Measurements from ENCODE around the gene C3orf20.

C3orf20 gene

DNA sequence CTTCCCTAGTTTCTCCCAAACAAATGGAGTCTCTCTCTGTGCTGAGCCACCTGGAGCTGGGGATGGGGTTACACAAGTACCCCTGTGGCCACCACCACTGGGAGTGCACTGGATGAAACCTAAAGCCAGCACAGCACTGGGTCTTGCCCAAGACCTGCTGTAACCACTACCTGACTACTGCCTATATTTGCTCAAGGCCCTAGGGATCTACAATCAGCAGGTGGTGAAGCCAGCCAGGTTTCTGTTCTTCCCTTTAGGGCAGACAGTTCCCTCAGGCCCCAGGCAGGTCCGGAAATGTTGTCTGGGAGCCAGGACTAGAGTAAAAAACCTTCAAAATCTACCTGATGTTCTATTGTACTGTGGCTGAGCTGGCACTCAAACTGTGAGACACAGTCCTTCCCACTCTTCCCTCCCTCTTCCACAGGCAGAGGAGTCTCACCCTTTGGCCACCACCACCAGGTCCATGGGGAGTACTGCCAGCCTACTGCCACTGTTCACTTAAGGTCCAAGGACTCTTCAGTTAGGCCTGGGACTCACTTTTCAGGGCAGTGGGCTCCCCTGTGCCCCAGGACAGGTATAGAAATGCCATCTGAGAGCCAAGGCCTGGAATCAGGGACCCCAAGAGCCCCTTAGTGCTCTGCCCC, 23.8 kb downstream of the C3orf20 start:
- in situ Hi-C loops (cut with MboI; ENCODE audit: low sequenced_read_pairs), result no loop called here

DNA sequence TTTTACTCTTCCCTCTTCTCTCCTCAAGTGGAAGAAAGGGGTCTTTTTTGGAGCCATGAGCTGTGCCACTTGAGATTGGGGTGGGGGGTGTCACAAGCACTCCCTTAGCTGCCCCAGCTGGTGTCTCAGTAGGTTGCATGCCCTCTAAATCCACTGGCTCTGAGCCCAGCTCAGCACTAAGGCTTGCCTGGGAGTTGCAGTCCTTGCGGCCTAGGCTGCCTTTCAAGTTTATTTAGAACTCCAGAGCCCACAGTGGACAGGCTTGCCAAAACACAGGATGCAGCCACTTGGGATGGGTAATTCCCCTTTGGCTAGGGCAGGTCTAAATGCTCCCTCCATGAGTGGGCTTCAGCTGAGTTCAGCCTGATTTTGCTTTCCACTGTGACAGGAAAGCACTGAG, 24.7 kb downstream of the C3orf20 start:
- in situ Hi-C loops (cut with MboI; ENCODE audit: low sequenced_read_pairs), result no loop called here

DNA sequence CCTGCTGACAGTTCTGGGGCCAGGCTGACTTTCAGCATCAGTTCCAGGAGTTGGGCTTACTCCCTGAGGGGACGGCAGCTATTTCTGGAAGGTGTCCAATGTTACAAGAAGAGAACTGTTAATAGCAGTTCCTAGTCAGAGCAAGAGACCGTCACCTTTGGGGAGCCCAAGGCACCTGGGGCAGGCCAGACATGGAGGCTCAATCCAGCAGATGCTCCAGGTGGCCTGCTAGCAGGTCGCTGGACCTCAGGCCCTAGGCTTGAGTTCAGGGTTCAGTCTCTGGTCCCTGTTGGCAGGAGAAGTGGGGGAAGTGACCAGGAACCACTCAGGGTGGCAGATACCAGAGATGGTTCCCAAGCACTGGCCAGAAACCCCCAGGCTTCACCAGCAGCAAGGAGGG, 25.9 kb downstream of the C3orf20 start:
- in situ Hi-C loops (cut with MboI; ENCODE audit: low sequenced_read_pairs), result no loop called here

DNA sequence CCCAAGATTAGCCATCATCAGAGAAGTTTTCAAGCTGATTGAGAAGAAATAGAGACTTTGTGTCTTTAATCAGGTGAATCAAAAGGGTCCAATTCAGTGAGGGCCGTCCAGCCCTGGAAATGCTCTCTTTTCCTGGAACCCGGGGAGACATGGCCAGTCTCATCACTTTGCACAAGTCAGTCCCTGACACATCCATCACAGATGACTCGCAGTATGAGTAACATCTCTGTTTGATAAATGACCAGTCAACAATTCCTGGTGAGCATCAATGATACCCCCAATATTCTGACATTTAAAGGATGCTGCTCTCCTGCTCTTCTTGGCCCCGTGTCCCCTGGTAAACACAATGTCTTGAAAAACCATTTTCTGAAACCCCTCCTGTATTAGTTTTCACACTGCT, 26.7 kb downstream of the C3orf20 start:
- in situ Hi-C loops (cut with MboI; ENCODE audit: low sequenced_read_pairs), result no loop called here

DNA sequence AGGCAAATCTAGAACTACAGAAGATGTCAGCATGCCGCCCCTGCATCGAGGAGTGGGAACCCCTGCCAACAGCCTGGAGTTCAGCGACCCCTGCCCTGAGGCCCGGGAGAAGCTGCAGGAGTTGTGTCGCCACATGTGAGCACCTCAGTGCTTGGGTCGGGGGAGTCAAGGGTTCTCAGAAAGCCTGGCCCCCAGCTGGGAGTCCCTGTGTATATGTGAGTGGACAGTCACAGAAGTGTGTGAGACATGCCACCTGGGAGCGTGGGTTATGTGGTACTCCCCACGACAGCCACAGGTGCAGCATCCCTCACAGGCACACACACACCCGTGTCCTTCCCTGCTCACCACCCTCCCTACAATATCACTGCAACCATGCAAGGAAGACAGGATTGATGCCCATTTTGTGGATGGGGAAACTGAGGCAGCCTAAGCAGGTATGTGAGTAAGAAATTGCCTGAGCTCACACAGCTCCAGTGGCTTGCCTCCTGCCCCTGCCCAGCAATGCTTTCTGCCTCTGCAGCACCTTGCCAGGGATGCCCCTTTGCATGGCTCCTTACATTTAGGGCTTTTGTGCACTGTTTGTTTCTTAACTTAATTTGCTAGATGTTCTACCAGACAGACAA, 28.3 kb downstream of the C3orf20 start:
- in situ Hi-C loops (cut with MboI; ENCODE audit: low sequenced_read_pairs), result no loop called here

DNA sequence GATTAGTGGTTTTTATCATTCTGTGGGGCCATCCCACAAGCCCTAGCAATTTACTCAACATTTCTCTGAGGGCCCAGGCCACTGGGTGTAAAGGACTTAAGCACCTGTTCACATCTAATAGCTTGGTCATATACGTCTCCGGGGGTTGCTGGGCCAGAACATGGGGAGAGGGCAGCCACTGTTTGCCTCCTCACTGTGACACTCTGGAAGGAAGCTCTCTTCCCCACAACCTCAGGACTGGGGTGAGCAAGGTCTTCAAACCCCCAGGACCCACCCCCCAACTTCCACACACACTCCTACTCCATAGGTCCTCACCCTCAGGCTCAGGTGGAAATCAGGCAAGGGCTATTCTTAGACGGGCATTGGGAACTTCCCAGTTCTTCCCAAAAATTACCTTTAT, 28.9 kb downstream of the C3orf20 start:
- in situ Hi-C loops (cut with MboI; ENCODE audit: low sequenced_read_pairs), result no loop called here

DNA sequence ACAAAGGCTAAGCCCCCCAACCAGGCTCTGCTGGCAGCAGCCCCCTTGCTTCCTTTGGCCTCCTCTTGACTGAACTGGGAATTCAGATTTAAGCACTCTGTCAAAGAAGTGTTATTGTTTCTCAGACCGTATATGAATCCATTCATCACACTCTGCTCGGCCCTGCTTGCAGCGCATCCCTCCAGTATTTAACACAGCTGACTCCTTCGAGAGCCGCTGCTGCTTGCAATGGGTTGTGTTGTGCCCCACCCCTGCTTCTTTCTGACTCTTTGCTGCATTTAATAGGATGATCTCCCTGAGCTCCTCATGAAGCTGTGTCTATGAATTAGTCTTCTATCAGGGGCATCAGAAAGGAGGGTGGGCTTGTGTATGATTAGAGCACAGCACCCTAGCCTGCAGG, 31.2 kb downstream of the C3orf20 start:
- in situ Hi-C loops (cut with MboI; ENCODE audit: low sequenced_read_pairs), result no loop called here

DNA sequence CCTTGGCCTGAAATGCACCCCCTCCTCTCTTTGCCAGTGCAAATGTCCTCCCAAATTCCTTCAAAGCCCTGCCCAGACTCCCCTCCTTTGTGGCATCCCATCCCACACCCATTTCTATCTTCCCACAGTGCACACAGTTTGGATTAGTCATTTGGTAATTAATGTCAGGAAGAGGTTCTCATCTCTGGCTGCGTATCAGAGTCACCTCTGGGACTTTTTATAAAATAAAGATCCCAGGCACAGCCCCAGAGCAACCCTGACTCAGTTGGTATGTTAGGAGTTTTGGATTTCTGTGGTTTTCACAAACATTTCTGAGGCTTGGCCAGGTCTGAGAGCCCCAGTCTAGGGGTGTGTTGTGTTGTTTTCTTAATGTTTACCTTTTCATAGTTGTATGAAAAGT, 41.6 kb downstream of the C3orf20 start:
- in situ Hi-C loops (cut with MboI; ENCODE audit: low sequenced_read_pairs), result no loop called here

DNA sequence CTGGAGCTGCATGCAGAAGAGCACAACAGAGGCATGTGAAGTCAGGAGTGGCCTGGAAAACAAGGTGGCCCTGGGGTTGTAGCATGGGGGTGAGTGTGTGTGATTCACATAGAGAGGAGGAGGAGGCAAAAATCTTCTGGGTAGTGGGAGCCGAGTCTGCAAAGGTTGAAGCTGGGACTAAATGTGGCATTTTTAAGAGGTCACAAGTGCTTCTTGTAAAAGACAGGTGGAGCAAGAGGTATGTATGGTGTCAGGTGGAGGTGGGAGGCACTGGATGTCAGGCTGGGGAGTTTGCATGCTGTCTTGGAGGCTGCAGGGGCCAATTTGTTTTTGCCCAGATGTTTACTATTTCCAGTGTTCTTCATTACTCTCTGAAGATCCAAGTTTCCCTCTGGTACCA, 42.4 kb downstream of the C3orf20 start:
- in situ Hi-C loops (cut with MboI; ENCODE audit: low sequenced_read_pairs), result no loop called here

DNA sequence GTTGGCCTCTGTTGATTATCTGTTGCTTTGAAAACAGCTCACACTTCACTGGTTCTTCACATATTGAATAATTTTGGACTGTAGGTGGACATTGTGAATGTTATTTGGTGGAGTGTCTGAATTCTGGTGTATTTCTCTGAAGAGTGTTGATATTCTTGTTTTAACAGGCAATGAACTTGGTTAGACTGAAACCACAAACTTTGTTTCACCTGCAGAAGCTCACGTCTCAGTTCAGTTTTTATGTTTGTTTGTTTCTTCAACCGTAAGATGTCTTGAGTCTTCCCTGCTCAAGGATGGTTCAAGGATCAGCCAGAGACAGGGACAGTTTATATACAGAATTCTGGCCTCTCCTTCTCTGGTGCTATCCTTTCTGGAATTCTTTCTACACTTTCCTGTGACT, 43.6 kb downstream of the C3orf20 start:
- in situ Hi-C loops (cut with MboI; ENCODE audit: low sequenced_read_pairs), result no loop called here

DNA sequence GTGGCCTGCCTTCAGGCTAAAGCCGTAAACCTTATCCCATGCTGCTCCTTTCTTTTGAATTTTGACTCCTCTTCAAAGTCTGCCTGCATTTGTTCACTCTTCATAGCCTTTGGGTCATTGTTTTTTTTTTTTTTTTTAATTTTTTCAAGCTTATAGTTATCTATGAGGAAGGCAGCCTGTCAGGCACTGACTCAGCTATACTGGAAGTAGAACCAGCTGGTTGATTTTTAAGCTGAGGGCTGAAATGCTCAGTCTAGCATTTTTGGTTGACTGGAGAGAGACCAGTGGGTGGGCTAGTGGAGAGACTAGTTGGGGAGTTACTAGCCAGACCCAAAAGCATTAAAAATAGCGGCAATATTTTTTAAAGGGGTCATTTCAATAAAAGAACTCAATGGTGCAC, 44.1 kb downstream of the C3orf20 start:
- in situ Hi-C loops (cut with MboI; ENCODE audit: low sequenced_read_pairs), result no loop called here

DNA sequence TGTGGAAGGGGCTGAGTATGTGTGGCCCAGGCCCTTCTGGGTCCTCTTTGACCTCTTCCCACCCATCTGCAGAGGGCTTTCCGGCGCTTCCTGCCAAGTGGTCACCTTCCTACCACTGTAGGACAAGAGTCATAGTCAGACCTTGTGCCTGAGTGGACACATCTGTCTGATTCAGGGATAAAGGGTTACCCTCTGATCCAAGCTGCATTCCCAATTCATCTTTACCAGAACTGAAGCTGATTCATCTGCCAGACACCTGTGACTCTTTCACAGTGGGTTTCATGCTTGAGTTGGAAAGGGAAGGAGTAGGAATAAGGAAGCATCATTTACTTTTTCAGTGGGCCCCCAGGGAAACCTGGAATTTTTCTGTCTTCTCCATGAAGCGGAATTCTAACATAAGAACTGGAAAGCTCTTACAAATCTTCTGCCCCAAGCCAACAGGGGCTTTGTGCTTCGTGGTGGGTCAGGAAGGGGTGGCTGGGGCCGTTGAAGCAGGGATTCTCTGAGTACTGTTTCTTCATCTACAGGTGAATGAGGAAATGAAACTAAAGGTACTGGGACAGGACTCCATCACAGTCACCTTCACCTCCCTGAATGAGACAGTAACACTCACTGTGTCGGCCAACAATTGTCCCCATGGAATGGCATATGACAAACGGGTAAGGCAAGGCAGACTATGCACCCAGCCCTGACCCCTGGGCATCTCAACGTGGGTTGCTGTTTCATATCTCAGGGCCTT, 46.4 kb downstream of the C3orf20 start:
- in situ Hi-C loops (cut with MboI; ENCODE audit: low sequenced_read_pairs), result no loop called here

DNA sequence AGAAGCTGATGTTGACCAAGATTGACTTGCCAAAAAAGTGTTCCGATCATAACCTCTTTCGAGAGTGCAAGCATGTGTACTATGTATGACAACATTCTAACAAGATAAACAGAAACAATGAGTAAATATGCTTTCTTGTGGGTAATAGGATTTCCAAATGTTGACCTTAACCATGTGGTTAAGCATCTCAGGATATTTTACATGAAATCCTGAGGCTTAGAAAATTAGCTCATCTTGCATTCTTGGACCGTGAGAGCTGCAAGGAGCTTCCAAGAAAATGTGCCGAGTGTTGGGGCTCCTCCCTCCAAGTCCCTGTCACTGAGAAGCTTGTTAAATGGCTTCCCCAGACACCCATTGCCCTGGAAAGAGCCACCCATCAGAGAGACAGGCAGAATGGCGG, 50.1 kb downstream of the C3orf20 start:
- in situ Hi-C loops (cut with MboI; ENCODE audit: low sequenced_read_pairs), result no loop called here

DNA sequence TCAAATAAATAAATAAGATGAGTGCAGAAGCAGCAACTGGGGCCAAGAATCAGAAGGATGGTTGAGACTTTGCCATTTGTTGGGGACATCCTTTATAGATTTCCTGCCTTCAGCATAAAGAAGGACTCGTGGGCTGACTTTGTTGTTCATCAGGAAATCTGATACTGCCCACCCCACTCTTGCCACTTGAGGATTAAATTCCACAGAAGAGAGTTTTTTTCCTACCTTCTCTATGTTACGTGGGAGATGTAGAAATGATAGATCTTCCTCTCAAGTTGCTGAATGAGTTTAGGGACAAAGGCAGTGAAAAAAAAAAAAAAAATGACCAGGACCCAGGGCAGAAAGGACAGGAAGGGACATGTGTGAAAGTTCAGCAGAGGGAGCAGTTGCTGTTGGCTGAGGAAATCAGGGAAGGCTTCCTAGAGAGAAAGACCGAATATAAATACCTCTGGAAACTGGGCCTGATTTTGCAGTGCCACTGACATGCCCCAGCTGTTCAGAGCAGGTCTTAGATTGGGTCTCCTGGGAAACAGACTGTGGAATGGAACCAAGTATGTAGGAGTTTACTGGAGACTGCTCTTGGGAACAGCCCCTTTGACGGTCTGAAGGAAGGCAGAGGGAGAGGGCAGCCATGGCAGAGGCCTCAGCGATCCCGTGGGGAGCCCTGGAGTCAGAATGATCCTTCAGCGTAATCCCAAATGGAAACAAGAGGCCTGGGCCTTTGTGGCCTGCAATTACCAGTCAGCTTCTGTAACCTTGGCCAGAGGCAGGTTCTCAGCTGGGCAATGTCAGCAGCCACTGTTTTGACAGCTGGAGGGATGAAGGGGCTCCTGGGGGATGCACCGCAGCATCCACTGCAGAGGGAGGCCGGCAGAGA, 50.9 kb downstream of the C3orf20 start:
- in situ Hi-C loops (cut with MboI; ENCODE audit: low sequenced_read_pairs), result no loop called here

DNA sequence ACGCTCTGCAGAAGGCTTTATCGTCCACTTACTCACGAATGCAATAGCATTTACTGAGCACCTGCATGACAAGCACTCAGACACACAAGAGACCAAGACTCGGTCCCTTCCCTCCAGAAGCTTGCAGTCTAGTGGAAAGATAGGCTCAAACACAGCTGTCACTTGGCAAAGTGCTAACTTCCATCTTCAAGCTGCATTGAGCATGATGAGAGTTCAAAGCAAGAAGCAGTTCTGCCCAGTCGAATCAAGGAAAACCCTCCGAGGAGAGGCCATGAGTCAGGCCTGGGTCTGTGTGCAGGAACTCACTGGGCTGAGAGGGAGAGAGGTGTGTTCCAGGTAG, 51.5 kb downstream of the C3orf20 start:
- in situ Hi-C loops (cut with MboI; ENCODE audit: low sequenced_read_pairs), result no loop called here

DNA sequence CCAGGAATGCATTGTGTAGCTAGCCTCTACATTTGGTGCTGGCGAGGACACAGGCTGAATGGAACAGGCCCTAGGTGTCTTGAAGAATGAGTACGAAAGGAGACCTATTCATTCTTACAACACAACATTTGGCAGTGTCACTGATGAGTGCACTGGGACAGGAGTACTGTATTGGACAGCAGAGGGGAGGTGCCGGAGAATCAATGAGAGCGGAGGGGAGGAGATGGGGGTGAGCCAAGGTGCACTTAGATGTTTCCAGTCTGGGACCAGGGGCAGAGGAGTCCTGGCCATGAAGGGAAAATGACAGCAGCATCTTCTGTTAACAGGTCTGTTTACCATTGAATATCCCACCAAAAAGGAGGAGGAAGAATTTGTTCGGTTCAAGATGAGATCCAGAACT, 53.2 kb downstream of the C3orf20 start:
- in situ Hi-C loops (cut with MboI; ENCODE audit: low sequenced_read_pairs), result no loop called here

DNA sequence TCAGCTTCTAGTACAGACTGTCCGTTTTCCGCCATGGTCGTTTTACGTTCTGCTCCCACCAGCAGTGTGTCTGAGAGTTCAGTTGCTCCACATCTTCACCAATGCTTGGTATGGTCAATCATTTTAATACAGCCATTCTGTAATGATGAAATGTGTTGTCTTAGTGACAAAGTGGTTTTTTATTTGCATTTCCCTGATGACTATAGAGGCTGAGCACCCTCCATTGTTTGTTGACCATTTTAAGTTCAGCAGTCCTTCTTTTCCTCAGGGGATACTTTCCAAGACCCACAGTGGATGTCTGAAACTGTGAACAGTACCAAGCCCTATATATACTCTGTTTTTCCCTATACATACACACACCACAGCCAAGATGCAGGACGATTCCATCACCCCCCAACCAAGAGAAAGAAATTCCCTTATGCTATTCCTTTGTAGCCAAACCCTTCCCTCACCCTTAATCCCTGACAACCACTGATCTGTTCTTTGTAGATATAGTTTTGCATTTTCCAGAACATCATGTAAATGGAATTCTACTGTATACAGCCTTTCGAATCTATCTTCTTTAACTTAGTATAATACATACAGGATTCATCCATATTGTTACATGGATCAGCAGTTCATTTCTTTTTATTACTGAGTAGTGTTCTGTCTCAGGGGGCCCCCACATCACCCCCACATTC, 55.9 kb downstream of the C3orf20 start:
- in situ Hi-C loops (cut with MboI; ENCODE audit: low sequenced_read_pairs), result no loop called here

DNA sequence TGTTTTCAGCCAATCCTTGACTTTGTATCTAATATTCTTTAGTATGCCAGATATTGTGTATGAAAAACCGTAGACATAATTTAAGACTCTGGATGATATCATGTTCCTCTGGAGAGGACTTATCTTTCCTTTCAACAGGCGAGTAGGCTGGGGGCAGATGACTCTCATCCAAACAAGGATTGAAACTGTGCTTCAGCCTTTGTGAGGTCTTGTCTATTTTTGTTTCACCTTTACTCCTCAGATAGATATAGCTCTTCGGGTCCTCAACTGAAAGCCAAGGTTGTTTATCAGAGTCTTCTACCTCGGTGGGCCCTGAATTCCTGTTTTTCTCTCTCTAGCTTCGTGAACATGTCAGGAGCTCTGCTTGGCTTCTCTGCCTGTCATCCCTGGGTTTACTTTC, 66.0 kb downstream of the C3orf20 start:
- in situ Hi-C loops (cut with MboI; ENCODE audit: low sequenced_read_pairs), result no loop called here

DNA sequence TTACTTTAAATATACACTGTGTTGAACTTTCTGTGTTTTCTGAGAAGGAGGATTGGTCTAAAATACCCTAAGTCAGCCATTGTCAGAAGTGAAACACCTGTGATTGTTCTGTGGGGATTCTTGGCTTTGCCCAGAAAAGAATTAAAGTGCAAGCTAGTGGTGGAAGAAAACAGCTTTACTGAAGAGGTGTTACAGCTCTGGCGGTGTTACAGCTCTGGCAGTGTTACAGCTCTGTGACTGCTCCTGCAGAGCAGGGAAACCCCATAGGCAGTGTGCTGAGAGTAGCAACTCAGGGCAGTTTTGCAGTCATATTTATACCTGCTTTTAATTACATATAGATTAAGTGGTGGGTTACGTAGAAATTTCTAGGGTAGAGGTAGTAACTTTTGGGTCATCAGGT, 66.6 kb downstream of the C3orf20 start:
- in situ Hi-C loops (cut with MboI; ENCODE audit: low sequenced_read_pairs), result no loop called here

DNA sequence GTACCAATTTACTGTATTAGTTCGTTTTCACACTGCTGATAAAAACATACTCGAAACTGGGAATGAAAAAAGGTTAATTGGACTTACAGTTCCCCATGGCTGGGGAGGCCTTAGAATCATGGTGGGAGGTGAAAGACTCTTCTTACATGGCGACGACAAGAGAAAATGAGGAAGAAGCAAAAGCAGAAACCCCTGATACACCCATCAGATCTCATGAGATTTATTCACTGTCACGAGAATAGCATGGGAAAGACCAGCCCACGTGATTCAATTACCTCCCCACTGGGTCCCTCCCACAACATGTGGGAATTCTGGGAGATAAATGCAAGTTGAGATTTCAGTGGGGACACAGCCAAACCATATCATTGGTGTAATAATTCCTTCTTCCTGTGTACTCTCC, 69.6 kb downstream of the C3orf20 start:
- in situ Hi-C loops (cut with MboI; ENCODE audit: low sequenced_read_pairs), result no loop called here

DNA sequence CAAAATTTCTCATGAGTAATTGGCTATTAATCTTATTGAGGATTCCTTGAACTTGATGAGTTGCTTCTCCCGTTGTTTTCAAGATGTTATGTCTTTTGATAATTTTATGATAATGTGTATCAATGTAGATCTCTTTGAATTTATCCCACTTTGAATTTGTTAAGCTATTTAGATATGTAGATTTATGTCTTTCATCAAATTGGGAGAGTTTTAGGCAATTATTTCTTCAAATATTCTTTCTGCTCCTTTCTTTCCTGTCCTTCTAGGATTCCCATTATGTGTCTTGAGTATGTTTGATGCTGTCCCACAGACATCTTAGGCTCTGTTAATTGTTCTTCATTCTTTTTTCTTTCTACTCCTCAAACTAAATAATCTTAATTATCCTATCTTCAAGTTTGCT, 75.7 kb downstream of the C3orf20 start:
- in situ Hi-C loops (cut with MboI; ENCODE audit: low sequenced_read_pairs), result no loop called here
